HCEC 1CT (cell line): Measurements from ENCODE around the gene PSMA8.
A peak's percentile ranks its signal among the peaks of the same experiment; 100 is the strongest.
"Not testable (repeated sequence)": the region's sequence is repeated elsewhere in the genome, so short reads cannot be mapped to it uniquely, and the experiment has no call there.

Source experiments
- DNase-seq: peaks from one replicate; pipeline ENCODE4 v3.0.0-alpha.2; 2017

Gene PSMA8

DNA sequence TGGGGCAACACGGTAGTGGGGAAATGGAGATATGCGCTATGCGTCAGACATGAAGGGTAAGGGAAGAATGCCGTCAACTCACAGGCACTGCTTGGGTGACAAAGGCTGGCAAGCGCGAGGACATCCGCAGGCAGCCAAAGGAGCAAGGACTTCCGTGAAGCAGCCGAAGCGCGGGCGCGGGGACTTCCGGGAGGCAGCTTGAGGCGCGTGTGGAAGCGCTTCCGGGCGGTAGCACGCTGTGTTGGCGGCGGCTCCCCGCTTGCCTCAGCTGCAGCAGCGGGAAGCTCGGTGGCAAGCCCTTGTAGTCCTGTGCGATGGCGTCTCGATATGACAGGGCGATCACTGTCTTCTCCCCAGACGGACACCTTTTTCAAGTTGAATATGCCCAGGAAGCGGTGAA, at the start of gene PSMA8:
TSS of gene PSMA8 (plus strand) at position 218 of the 400 bp plus-strand sequence. CDS start at position 315, 97 bp downstream.
- no peak for DNase-seq

GRCh38 chr18:26085056-26085455, 48.6 kb upstream of the PSMA8 start:
- no peak for DNase-seq

GRCh38 chr18:26086959-26087358, 46.7 kb upstream of the PSMA8 start:
- DNase-seq: no peak

- no peak for DNase-seq
Measured at GRCh38 chr18:26088487-26088886, 45.2 kb upstream of the PSMA8 start.

- DNase-seq: peak; percentile 59
Measured at GRCh38 chr18:26089293-26090129, 44.2 kb upstream of the PSMA8 start.

GRCh38 chr18:26090130-26091046, 43.3 kb upstream of the PSMA8 start, which contains the start of gene SS18:
Gene SS18 (minus strand): TSS chr18:26090613. CDS start chr18:26090569, 44 bp downstream.
- peak; percentile 93 for DNase-seq

GRCh38 chr18:26091047-26091630, 42.5 kb upstream of the PSMA8 start:
- no peak for DNase-seq

- no peak for DNase-seq
Measured at GRCh38 chr18:26096852-26097251, 36.8 kb upstream of the PSMA8 start.

GRCh38 chr18:26097563-26097962, 36.1 kb upstream of the PSMA8 start:
- no peak for DNase-seq

DNA sequence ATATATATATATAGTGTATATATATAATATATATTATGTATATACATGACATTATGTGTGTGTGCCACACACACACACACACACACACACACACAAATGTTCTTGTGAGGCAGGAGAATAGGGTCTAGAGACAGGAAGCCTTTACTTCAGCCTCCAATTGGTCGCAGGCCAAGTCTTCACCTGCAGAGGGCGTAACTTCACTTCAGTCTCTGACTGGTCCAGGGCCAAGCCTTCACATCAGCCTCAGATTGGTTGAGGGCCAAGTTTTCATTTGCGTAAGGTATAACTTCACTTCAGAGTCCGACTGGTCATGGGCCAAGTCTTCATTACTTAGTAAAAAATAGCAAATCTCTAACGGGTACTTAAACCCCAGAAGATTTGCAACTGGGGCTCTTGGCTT, 30.1 kb upstream of the PSMA8 start:
- no peak for DNase-seq

DNA sequence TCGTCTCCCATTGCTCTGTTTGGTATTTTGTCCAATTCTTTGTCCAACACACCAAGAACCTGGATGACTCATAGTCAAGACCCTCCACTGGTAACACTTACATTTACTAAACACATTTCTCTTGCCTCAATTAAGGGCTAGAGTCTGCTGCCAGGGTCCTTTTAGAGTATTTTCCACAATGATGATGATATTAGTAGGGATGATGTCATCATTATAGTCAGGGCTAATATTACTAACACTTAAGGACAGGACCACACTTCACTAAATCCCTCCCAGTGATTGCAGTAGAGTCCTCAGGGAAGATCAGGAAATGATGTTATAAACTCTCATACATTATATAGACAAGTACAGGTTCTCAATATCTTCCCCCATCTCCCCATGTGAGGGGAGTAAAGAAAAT, 29.6 kb upstream of the PSMA8 start:
- no peak for DNase-seq

- DNase-seq: no peak
Measured at GRCh38 chr18:26119246-26119645, 14.4 kb upstream of the PSMA8 start.

- no peak for DNase-seq
Measured at GRCh38 chr18:26121476-26121875, 12.2 kb upstream of the PSMA8 start.

GRCh38 chr18:26121994-26122393, 11.7 kb upstream of the PSMA8 start:
- DNase-seq: not testable (repeated sequence)

DNA sequence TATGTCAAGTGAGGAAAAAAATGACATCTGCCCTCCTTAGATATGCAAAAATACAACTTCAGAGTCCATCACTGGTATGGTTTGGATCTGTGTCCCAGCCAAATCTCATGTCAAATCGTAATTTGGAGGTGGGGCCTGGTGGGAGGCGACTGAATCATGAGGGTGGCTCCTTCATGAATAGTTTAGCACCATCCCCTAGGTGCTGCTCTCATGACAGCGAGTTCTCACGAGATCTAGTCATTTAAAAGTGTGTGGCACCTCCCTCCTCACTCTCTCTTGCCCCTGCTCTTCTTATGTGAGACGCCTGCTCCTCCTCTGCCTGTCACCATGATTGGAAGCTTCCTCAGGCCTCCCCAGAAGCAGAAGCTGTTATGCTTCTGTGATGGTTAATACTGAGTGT, 5.9 kb upstream of the PSMA8 start:
- no peak for DNase-seq

DNA sequence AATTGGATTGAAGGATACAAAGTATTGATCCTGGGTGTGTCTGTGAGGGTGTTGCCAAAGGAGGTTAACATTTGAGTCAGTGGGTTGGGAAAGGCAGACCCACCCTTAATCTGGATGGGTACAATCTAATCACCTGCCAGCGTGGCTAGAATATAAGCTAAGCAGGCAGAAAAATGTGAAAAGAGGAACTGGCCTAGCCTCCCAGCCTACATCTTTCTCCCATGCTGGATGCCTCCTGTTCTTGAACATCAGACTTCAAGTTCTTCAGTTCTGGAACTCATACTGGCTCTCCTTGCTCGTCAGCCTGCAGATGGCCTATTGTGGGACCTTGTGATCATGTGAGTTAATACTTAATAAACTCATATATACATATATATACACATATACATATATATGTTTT, 5.5 kb upstream of the PSMA8 start:
- DNase-seq: not testable (repeated sequence)

GRCh38 chr18:26134107-26134506, 438 bp downstream of the PSMA8 start:
- no peak for DNase-seq

DNA sequence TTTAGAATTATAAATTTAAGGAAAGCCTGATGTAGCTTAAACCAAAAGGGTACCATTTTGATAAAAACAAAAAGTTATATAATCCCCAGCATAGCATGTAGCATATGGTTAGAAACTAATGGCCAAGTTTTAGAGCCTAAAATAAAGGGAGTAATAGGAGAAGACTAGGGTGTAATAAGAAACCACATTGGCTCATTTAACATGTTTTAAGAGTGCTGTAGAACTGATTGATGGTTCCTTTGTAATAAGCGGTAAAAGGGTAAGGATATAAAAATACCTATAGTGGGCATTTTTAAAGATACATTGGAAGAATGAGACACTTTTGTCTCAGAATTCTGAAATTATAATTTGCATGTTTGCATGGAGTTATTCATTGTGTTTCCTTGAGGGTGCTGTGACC, 1.9 kb downstream of the PSMA8 start:
- DNase-seq: no peak

- DNase-seq: no peak
Measured at GRCh38 chr18:26157326-26157725, 23.7 kb downstream of the PSMA8 start.

DNA sequence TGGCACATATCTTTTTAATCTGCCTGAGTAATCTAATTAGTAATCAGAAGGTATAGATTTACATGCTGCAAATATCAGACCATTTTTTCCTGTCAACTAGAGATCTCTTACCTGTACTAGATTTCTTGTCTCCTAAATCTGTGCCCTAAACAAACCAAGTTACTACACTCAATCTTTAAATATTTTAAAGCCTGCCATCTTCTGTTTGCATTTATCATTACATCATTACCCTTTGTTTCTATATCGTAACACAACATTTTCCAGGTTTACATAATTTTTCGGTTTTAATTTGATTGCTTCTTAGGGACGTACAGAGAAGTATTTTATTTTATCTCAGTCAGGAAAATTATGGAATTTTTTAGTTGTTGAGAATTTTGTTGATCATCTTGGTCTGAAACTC, 25.7 kb downstream of the PSMA8 start:
- peak; percentile 1 for DNase-seq

DNA sequence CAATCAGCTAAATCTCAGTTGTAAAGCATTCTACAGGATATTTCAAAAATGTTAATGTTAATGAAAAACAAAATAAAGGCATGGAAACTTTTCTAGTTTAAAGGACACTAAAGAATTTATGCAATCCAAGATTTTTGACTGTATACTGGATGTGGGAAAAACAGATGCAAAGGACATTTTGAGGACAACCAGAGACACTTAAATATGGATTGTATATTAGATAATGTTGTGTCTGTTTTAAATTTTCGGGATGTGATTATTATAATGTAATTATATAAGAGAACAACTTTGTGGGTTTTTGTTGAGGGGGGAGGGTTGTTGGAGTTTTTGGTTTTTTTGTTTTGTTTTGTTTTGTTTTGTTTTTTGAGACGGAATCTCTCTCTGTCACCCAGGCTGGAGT, 30.9 kb downstream of the PSMA8 start:
- DNase-seq: no peak

DNA sequence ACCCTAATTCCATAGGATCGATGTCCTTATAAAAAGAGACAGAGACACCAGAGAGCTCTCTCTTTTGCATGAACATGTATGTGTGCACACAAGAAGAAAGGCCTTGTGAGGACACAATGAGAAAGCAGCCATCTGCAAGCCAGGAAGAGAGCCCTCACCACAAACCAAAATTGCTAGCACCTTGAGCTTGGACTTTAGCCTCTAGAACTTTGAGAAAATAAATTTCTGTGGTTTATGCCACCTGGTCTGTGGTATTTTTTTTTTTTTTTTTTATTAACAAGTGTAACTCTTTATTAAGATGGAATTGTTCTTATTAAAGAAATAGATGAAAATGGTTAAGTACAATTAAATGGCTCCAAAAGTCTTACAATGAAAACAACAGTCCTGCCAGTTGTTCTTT, 33.9 kb downstream of the PSMA8 start:
- DNase-seq: not testable (repeated sequence)

DNA sequence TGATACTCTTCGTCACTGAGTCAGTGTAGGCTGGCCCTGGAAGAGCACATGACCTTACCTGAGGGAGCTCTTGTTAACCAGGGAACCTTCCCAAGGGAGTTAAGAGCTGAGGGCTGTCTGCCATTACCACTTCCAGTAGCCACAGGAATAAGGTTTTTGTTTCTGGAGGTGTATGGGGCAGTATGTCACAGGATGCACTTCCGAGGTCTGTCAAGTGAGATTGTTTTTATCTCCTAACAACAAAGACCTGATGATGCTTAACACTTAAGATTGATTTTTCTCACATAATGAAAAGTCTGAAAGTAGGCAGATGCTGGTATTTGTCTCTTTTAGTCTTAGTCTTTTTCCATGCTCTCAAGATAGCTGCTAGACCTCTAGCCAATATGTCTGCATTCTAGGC, 41.8 kb downstream of the PSMA8 start:
- DNase-seq: no peak
